Panc1 (cell line): ENCODE measurements around the gene EGFR. TPM values are rescaled to one million over a fixed set of nuclear protein-coding genes. Genes with fewer than 3 reads are reported as not detected.

Experiments
- ATAC-seq: fragments of 200-7000 bp; cut with Tn5 transposase; 2 replicates; pipeline ENCODE4 v1.9.1; 2020; ENCODE audit warnings: mild to moderate bottlenecking, moderate library complexity
- BruUV-seq: library from RNA; stranded (reverse); fragments of 400-500 nt; replicated peaks from 2 replicates; lab custom pipeline; 2021; lab: Mats Ljungman, UMichigan
- CTCF ChIA-PET: fragments of 300-600 bp; sonication (Branson Sonifier 250); formaldehyde crosslinking; loops from one replicate; lab custom pipeline; 2022; ENCODE audit warnings: antibody characterized with exemption; lab: Charles Lee
- POLR2A ChIA-PET: fragments of 300-600 bp; sonication (Branson Sonifier 250); formaldehyde crosslinking; loops from one replicate; lab custom pipeline; 2022; ENCODE audit warnings: antibody characterized with exemption; lab: Charles Lee
- DNase-seq: peaks from one replicate; pipeline ENCODE4 v3.0.0-alpha.2; 2010; ENCODE audit warnings: low read depth, low spot score
- H3K27ac ChIP-seq: 2 replicates; pipeline ENCODE4 v1.5.1; 2011; ENCODE audit warnings: mild to moderate bottlenecking, low read length, inconsistent platforms
- H3K27me3 ChIP-seq: fragments of 200-500 bp; sonication (Bioruptor generic); 2 replicates; pipeline ENCODE4 v1.6.0; 2014; ENCODE audit warnings: low read length, inconsistent platforms; ENCODE audit not compliant: control insufficient read depth, insufficient read depth
- H3K36me3 ChIP-seq: fragments of 200-500 bp; sonication (Bioruptor generic); 2 replicates; pipeline ENCODE4 v1.5.1; 2014; ENCODE audit warnings: inconsistent platforms, mild to moderate bottlenecking, low read length, moderate library complexity; ENCODE audit not compliant: control insufficient read depth, insufficient read depth
- H3K4me1 ChIP-seq: 2 replicates; pipeline ENCODE4 v1.5.1; 2011; ENCODE audit warnings: inconsistent platforms, mild to moderate bottlenecking, low read length, moderate library complexity; ENCODE audit not compliant: control insufficient read depth, insufficient read depth
- H3K4me3 ChIP-seq, 2 experiments: 2 replicates each; pipeline ENCODE4 v1.5.1; 2011 to 2012; ENCODE audit warnings: low read depth in 2 of 2, low read length in 2 of 2, mild to moderate bottlenecking in 2 of 2, inconsistent platforms in 1 of 2, moderate library complexity in 1 of 2
- H3K9me3 ChIP-seq: fragments of 200-500 bp; sonication (Bioruptor generic); 2 replicates; pipeline ENCODE4 v1.5.1; 2014; ENCODE audit warnings: low read depth, mild to moderate bottlenecking, inconsistent platforms, low read length, moderate library complexity; ENCODE audit not compliant: control insufficient read depth, insufficient read depth
- POLR2AphosphoS5 ChIP-seq: IDR thresholded peaks from 2 replicates; pipeline ENCODE4 v1.6.1; 2012; ENCODE audit warnings: mild to moderate bottlenecking, low read depth, low read length, moderate library complexity
- SIN3A ChIP-seq: IDR thresholded peaks from 2 replicates; pipeline ENCODE4 v1.6.1; 2012; ENCODE audit warnings: low read depth, mild to moderate bottlenecking, low read length, moderate library complexity, borderline replicate concordance; ENCODE audit not compliant: insufficient read depth
- TCF7L2 ChIP-seq: IDR thresholded peaks from 2 replicates; pipeline ENCODE4 v1.6.1; 2011; ENCODE audit warnings: mild to moderate bottlenecking, low read depth, low read length, inconsistent platforms
- in situ Hi-C: cut with HindIII; loops from 2 replicates; pipeline ENCODE4 v1.10.0; 2016; ENCODE audit warnings: low sequenced_read_pairs, low pct_unique_long_range_greater_than_20kb
- intact Hi-C: fragments of 100-400 bp; cut with micrococcal nuclease; formaldehyde crosslinking; loops from one replicate; pipeline ENCODE4 v1.10.0; 2022; ENCODE audit not compliant: unreplicated experiment
- total RNA-seq: library from RNA; stranded (reverse); gene quantifications from one replicate; pipeline ENCODE4 v1.2.1, GENCODE V29; 2021; ENCODE audit not compliant: unreplicated experiment
- TF ChIP-seq, protein P1 (sequence below): fragments of 450-650 bp; IDR thresholded peaks from 2 replicates; pipeline ENCODE4 v1.5.1; 2017; ENCODE audit warnings: mild to moderate bottlenecking
- TF ChIP-seq, protein P2 (sequence below), 2 experiments: IDR thresholded peaks; 2 replicates each; pipeline ENCODE4 v1.6.1; 2011 to 2012; ENCODE audit warnings: low read depth in 2 of 2, control low read depth in 1 of 2, low read length in 1 of 2, mild to moderate bottlenecking in 1 of 2, moderate library complexity in 1 of 2; ENCODE audit not compliant: insufficient read depth in 1 of 2

EGFR gene
- total RNA-seq, 1 experiment from 2014 or later: 156 TPM

DNA sequence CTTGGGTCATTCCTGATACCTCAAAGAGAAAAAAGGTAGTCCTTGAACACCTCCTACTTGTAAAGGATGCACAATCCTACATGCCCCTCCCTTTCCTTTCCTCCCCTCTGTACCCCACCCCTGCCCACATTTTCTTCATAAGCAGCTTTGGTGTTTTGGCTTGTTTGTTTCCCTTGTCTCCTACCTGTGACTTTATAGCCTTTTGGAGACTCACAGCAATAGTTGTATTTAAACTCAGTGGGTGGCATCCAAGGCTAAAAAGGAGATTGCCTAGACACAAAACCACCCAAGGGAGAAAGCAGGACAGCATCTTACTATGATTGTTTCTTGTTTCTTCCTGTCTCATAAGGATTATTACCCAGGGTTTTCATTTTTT is 63.4 kb downstream of the EGFR start:
- H3K27me3 ChIP-seq: no peaks in the 10 kb centered on the region
- ATAC-seq (no peak), DNase-seq (no peak)
- ChIA-PET CTCF (interaction anchor here (0.6 kb wide), 1 partner anchor 13 kb away, joined by 3 read pairs; no protein-coding TSS in a partner anchor), POLR2A (interaction anchor here (0.7 to 1.0 kb wide), 2 partner anchors 10 to 48 kb away, joined by 3 read pairs; no protein-coding TSS in a partner anchor)
- H3K36me3 ChIP-seq: no peaks in the 10 kb centered on the region
- peaks cover 96% of the 10 kb centered on the region for H3K4me1 ChIP-seq
- TF ChIP-seq TCF7L2 (no peak), SIN3A (no peak), POLR2AphosphoS5 (no peak)
- TF ChIP-seq, protein P1, sequence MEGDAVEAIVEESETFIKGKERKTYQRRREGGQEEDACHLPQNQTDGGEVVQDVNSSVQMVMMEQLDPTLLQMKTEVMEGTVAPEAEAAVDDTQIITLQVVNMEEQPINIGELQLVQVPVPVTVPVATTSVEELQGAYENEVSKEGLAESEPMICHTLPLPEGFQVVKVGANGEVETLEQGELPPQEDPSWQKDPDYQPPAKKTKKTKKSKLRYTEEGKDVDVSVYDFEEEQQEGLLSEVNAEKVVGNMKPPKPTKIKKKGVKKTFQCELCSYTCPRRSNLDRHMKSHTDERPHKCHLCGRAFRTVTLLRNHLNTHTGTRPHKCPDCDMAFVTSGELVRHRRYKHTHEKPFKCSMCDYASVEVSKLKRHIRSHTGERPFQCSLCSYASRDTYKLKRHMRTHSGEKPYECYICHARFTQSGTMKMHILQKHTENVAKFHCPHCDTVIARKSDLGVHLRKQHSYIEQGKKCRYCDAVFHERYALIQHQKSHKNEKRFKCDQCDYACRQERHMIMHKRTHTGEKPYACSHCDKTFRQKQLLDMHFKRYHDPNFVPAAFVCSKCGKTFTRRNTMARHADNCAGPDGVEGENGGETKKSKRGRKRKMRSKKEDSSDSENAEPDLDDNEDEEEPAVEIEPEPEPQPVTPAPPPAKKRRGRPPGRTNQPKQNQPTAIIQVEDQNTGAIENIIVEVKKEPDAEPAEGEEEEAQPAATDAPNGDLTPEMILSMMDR: no peak
- TF ChIP-seq, protein P2, sequence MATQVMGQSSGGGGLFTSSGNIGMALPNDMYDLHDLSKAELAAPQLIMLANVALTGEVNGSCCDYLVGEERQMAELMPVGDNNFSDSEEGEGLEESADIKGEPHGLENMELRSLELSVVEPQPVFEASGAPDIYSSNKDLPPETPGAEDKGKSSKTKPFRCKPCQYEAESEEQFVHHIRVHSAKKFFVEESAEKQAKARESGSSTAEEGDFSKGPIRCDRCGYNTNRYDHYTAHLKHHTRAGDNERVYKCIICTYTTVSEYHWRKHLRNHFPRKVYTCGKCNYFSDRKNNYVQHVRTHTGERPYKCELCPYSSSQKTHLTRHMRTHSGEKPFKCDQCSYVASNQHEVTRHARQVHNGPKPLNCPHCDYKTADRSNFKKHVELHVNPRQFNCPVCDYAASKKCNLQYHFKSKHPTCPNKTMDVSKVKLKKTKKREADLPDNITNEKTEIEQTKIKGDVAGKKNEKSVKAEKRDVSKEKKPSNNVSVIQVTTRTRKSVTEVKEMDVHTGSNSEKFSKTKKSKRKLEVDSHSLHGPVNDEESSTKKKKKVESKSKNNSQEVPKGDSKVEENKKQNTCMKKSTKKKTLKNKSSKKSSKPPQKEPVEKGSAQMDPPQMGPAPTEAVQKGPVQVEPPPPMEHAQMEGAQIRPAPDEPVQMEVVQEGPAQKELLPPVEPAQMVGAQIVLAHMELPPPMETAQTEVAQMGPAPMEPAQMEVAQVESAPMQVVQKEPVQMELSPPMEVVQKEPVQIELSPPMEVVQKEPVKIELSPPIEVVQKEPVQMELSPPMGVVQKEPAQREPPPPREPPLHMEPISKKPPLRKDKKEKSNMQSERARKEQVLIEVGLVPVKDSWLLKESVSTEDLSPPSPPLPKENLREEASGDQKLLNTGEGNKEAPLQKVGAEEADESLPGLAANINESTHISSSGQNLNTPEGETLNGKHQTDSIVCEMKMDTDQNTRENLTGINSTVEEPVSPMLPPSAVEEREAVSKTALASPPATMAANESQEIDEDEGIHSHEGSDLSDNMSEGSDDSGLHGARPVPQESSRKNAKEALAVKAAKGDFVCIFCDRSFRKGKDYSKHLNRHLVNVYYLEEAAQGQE (IDR thresholded peaks at IDR 0.05; ENCODE audit: insufficient read depth in 1 of 2, low read depth in 2 of 2, low read length in 1 of 2): no peak
- intact Hi-C loops: loop anchor here (2.0 kb wide), 1 partner anchor 21 kb away; no protein-coding TSS in a partner anchor
- no peaks in the 10 kb centered on the region for H3K9me3 ChIP-seq
- BruUV-seq: no TSS peak
- H3K27ac ChIP-seq: peak overlapping the region; percentile 100
- no peak overlapping the region for H3K4me3 ChIP-seq
- in situ Hi-C loops: no loop called here

DNA sequence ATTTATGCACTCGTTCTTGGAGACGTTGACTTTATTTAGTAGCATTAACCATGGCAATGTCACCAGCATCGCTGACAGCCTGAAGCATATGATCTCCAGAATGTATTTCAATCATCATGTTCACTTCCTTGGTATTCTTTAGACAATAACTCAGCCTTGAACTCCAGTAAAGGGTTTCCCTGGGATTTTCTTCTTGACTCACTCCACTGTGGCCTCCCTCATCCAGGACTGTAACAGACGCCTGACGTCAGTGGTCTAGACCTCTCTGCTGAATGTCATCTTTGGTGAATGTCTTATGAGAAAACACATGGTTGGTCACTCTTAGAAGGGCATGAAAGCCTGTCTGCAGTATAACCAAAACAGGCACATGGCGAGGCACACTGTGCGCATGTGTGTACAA is 64.4 kb downstream of the EGFR start:
- no peaks in the 10 kb centered on the region for H3K27me3 ChIP-seq
- ChIA-PET POLR2A (no interaction called here), CTCF (no interaction called here)
- in situ Hi-C loops: no loop called here
- H3K4me3 ChIP-seq: no peak overlapping the region
- BruUV-seq: no TSS peak
- peak overlapping the region; percentile 100 for H3K27ac ChIP-seq
- intact Hi-C loops: loop anchor here (2.0 kb wide), 1 partner anchor 20 kb away; no protein-coding TSS in a partner anchor
- H3K4me1 ChIP-seq: peaks cover 96% of the 10 kb centered on the region
- no peaks in the 10 kb centered on the region for H3K9me3 ChIP-seq
- H3K36me3 ChIP-seq: no peaks in the 10 kb centered on the region
- DNase-seq (no peak), ATAC-seq (no peak)
- TF ChIP-seq SIN3A (no peak), POLR2AphosphoS5 (no peak)
- TF ChIP-seq, protein P1: no peak
- TF ChIP-seq, protein P2 (IDR thresholded peaks at IDR 0.05; ENCODE audit: insufficient read depth in 1 of 2, low read depth in 2 of 2, low read length in 1 of 2): no peak
